CD4-positive, alpha-beta T cell treated with Interleukin-10 for 1 hour (primary cell): Measurements from ENCODE around the gene GNPAT.

ENCODE experiments used
- DNase-seq: peaks from one replicate; pipeline ENCODE4 v3.0.0-alpha.2; 2020

The GNPAT gene

GRCh38 chr1:231318568-231318967 lies 77.6 kb downstream of the GNPAT start:
- DNase-seq: no peak

GRCh38 chr1:231319080-231319479 lies 78.1 kb downstream of the GNPAT start:
- no peak for DNase-seq

GRCh38 chr1:231322880-231323530 lies 82.0 kb downstream of the GNPAT start:
- no peak for DNase-seq

- DNase-seq: no peak
Measured at GRCh38 chr1:231324660-231325059, 83.6 kb downstream of the GNPAT start.

GRCh38 chr1:231326248-231326647 lies 85.2 kb downstream of the GNPAT start:
- no peak for DNase-seq
